D721Med (cell line): Measurements from ENCODE around the gene MKRN2OS.

Experiments used
- DNase-seq: peaks from one replicate; pipeline ENCODE4 v3.0.0; 2011; ENCODE audit warnings: low spot score; ENCODE audit not compliant: insufficient read length
- FAIRE-seq: peaks from 2 replicates; lab custom pipeline; 2011; peaks lifted over from hg19 to GRCh38; lab: Jason Lieb, UNC
- TF ChIP-seq, protein P1 (sequence below): IDR thresholded peaks from 2 replicates; pipeline ENCODE4 v1.5.1; 2012; ENCODE audit warnings: mild to moderate bottlenecking, control low read depth; ENCODE audit not compliant: insufficient read depth; ENCODE audit errors: missing control alignments

Gene MKRN2OS

DNA sequence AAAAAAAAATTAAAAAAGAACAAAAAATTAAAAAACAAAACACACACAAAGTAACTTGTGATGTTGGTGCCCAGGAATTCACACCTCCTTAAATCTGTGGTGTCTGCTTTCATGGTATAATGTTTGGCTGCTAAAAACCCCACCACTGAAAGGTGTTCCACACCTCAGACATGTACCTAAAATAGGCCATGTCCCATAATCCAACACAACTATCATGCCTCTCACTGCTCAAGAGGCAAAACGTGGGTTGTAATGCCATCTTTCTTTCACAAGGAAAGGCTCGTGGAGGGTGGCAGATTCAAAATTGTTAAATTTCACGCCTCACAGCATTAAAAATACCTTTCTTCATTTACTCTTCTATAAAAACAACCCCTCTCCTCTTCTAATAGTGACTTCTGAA is 41.1 kb upstream of the MKRN2OS start:
- FAIRE-seq: no peak
- TF ChIP-seq, protein P1, sequence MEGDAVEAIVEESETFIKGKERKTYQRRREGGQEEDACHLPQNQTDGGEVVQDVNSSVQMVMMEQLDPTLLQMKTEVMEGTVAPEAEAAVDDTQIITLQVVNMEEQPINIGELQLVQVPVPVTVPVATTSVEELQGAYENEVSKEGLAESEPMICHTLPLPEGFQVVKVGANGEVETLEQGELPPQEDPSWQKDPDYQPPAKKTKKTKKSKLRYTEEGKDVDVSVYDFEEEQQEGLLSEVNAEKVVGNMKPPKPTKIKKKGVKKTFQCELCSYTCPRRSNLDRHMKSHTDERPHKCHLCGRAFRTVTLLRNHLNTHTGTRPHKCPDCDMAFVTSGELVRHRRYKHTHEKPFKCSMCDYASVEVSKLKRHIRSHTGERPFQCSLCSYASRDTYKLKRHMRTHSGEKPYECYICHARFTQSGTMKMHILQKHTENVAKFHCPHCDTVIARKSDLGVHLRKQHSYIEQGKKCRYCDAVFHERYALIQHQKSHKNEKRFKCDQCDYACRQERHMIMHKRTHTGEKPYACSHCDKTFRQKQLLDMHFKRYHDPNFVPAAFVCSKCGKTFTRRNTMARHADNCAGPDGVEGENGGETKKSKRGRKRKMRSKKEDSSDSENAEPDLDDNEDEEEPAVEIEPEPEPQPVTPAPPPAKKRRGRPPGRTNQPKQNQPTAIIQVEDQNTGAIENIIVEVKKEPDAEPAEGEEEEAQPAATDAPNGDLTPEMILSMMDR: no peak
- DNase-seq: no peak

DNA sequence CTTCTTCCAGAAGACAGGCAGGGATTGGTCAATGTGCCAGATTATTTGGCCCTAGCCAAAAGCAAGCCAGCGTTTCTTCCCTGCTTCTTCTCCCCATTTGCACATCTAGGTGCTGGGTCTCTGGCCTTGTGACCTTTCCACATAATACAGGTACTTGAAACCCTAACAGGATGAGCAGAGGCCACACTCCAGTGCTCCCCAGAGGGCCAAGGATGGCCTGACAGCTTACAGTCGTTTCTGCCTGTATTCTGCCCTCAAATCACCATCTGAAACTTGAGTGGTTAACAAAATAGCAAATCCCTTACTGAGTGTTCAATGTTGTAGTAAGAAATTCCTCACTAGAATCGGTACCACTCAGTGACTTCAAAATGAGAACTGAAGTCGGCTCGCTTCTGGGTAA is 40.7 kb upstream of the MKRN2OS start:
- no peak for DNase-seq
- TF ChIP-seq, protein P1: no peak
- no peak for FAIRE-seq

DNA sequence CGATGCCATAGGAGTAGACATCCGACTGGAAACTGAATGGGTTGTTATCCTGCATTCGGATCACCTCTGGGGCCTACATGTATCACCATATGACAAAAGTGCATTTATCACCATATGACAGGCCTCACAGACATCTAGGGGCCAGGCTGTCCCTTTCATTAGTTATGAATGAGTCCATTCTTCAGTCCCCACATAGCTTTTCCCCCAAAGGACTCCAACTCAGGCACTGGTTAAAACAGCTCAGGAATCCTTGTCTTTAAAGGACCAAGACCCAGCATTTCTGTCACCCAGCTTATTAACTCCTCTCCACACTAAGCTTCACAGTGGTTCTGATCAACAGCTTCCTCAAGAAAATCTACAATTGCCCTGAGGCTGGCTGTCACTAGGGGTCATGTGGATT is 39.9 kb upstream of the MKRN2OS start:
- no peak for DNase-seq
- no peak for FAIRE-seq
- TF ChIP-seq, protein P1: no peak

DNA sequence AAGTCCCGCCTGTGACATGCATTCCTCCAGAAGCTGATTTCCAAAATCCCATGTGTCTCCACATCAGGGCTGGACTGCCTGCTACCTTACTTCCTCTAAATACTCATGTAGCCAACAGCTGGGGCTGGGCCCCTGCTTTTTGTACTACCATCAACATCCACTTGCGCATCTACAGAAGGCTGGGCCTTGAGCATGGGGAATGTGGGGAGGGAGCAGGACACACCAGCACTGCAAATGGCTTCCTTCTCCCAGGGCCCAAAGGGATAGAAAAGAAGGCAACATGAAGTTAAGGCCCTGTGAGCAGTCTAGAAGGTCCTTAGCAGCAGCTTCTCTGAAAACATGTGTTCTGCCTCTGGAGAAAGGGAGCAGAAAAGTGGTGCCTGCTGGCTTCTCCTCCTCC is 38.8 kb upstream of the MKRN2OS start:
- TF ChIP-seq, protein P1: no peak
- DNase-seq (no peak), FAIRE-seq (no peak)

DNA sequence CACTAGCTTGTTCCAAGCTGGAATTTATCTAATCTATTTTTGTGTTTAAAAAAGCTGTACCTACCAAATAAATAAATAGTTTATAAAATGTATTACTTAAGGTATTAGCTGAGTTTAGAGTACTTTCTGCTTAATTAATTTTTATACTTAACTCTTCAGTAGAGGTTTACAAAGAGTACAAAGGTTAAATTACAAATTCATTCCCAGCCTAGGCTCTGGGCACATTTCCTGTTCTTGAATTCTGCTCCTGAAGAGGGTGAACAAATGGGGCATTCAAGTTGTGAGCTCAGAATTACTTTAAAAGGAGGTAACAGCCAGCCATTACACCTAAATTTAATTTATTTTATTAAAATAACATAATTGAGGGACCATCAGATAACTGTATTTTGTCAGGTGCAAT is 38.0 kb upstream of the MKRN2OS start:
- TF ChIP-seq, protein P1: no peak
- no peak for DNase-seq
- FAIRE-seq: no peak

DNA sequence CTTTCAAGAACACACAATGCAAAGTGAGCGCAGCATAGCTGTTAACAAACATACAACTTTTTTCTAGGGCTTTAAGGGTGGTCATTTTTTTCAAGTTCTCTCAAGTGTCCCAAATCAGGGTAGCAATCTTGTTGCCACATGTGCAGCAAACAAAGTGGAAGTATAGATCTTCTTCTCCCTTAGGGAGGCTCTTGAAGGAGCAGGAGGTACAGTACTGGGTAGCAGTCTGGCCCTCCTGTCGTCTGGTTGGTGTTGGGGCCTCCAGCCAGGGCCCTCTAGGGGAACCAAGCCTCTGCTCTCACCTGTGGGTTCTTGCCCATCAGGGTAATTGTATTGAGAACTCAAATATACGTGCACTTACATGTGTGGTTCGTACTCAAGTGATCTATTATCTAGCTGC is 37.4 kb upstream of the MKRN2OS start:
- no peak for FAIRE-seq
- no peak for DNase-seq
- TF ChIP-seq, protein P1: no peak

DNA sequence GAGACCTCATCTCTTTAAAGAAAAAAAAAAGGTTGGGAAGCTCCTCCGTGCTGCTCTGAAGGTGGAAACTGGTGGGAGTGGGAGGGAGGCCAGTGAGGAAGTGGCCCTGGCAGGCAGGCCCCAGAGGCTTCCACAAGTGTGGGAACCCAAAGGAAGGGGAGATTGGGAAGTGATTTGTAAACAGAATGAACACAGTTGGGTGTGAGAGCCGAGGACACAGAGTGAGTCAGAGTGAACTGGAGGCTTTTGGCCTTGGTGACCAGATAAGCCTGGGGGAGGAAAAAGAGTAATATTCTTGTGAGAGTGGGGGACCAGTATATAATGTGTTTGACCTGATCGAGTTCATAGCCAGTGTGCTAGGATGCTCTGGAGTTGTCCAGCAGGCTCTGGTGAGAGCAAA is 34.6 kb upstream of the MKRN2OS start:
- TF ChIP-seq, protein P1: no peak
- DNase-seq: no peak
- FAIRE-seq: no peak
